ENCODE measurements around the gene SYT12.

- TF ChIP-seq, protein P1, sequence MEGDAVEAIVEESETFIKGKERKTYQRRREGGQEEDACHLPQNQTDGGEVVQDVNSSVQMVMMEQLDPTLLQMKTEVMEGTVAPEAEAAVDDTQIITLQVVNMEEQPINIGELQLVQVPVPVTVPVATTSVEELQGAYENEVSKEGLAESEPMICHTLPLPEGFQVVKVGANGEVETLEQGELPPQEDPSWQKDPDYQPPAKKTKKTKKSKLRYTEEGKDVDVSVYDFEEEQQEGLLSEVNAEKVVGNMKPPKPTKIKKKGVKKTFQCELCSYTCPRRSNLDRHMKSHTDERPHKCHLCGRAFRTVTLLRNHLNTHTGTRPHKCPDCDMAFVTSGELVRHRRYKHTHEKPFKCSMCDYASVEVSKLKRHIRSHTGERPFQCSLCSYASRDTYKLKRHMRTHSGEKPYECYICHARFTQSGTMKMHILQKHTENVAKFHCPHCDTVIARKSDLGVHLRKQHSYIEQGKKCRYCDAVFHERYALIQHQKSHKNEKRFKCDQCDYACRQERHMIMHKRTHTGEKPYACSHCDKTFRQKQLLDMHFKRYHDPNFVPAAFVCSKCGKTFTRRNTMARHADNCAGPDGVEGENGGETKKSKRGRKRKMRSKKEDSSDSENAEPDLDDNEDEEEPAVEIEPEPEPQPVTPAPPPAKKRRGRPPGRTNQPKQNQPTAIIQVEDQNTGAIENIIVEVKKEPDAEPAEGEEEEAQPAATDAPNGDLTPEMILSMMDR (IDR thresholded peaks at IDR 0.05; ENCODE audit: low read depth, low read length): no peak
- no peak for TF ChIP-seq EZH2phosphoT487 (IDR thresholded peaks at IDR 0.05; ENCODE audit: low read depth)
These were observed 7.9 kb upstream of the SYT12 start for GRCh38 chr11:67015048-67015447.

All from OCI-LY3 (cell line).